NCI-H1417 treated with DMSO at 0.1 percent for 48 hours (cell line): ENCODE data around the gene MAGEA1.
"Not testable (repeated sequence)": the region's sequence is repeated elsewhere in the genome, so short reads cannot be mapped to it uniquely, and the experiment has no call there.

Experiments
- DNase-seq: peaks from one replicate; lab custom pipeline; 2025; lab: John Stamatoyannopoulos, UW

The MAGEA1 gene

DNA sequence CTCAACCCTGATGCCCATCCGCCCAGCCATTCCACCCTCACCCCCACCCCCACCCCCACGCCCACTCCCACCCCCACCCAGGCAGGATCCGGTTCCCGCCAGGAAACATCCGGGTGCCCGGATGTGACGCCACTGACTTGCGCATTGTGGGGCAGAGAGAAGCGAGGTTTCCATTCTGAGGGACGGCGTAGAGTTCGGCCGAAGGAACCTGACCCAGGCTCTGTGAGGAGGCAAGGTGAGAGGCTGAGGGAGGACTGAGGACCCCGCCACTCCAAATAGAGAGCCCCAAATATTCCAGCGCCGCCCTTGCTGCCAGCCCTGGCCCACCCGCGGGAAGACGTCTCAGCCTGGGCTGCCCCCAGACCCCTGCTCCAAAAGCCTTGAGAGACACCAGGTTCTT lies at the start of gene MAGEA1:
TSS of gene MAGEA1 (plus strand) at position 154 of the 400 bp plus-strand sequence. CDS start 3,106 bp downstream, outside the sequence.
- no peak for DNase-seq

- DNase-seq: not testable (repeated sequence)
Observed at GRCh38 chrX:153132924-153133323, 46.2 kb upstream of the MAGEA1 start.

DNA sequence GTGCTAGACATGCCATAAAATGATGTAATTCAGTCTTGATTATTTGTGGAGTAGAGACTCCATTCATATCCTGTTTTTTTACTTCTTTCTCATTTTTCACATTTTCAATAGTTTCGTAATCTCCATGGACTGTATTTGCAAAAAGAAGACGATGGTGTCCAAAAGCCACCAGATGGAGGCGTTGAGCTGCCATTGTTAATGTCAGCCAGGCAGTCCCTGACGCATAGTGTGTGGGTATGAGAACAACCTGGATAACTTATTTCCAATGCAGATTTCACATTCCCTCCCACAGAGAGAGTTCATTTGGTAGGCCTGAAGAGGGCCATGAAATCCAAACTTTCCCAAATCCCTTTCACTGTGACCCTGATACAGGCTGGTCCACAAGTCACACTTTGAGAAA lies 40.0 kb upstream of the MAGEA1 start:
- DNase-seq: not testable (repeated sequence)

GRCh38 chrX:153146288-153146687 lies 32.8 kb upstream of the MAGEA1 start:
- not testable (repeated sequence) for DNase-seq

DNA sequence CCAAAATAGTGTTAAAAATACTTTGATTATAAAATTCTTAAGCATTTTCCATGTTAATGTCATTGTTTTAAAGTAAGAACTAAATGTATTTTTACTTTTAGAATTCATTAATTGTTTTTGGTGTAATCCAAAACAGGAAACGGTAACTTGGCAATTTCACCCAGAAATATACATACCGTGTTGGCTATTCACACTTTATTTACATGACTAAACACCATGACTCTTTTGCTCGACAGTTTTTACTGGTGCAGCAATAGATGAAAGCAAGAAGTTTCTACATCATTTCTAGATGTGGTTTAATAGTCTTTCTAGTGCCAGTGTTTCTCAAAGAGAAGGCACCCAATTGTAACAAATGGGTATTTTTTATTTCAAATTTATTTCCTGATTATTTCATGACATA lies 25.6 kb upstream of the MAGEA1 start:
- DNase-seq: no peak

GRCh38 chrX:153157450-153157849 lies 21.6 kb upstream of the MAGEA1 start:
- DNase-seq: no peak

GRCh38 chrX:153158319-153158718 lies 20.8 kb upstream of the MAGEA1 start:
- no peak for DNase-seq

DNA sequence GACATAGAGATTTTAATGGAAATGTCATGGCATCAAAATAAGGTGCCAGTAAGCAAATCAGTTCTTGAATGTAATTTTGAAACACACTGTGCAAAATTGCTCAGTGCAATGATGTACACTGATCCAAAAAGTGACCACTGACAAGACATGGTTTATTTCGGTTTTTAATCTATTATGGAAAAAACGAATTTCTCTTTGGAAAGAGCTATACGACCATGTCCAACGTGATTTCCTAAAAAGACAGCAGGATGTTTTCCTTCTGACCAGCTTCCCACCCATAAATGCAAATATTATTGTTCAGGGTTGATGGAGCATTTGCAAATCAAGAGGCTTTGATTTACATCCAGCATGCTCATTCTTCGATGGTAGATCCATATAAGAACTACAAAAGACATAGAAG lies 17.1 kb upstream of the MAGEA1 start:
- no peak for DNase-seq

GRCh38 chrX:153164733-153165132 lies 14.4 kb upstream of the MAGEA1 start:
- DNase-seq: no peak

DNA sequence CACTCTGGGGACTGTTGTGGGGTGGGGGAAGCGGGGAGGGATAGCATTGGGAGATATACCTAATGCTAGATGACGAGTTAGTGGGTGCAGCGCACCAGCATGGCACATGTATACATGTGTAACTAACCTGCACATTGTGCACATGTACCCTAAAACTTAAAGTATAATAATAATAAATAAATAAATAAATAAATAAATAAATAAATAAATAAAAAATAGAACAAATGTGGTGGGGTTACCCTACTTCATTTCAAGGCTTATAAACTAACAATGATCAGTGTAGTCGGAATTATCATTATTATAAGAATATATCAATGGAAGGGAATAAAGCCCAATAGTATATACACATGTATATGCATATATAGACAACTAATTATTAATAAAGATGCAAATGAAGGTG lies 10.7 kb upstream of the MAGEA1 start:
- not testable (repeated sequence) for DNase-seq

DNA sequence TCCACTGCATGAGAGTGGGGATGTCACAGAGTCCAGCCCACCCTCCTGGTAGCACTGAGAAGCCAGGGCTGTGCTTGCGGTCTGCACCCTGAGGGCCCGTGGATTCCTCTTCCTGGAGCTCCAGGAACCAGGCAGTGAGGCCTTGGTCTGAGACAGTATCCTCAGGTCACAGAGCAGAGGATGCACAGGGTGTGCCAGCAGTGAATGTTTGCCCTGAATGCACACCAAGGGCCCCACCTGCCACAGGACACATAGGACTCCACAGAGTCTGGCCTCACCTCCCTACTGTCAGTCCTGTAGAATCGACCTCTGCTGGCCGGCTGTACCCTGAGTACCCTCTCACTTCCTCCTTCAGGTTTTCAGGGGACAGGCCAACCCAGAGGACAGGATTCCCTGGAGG lies 2.7 kb downstream of the MAGEA1 start:
- DNase-seq: no peak

GRCh38 chrX:153184787-153185186 lies 5.7 kb downstream of the MAGEA1 start:
- no peak for DNase-seq

DNA sequence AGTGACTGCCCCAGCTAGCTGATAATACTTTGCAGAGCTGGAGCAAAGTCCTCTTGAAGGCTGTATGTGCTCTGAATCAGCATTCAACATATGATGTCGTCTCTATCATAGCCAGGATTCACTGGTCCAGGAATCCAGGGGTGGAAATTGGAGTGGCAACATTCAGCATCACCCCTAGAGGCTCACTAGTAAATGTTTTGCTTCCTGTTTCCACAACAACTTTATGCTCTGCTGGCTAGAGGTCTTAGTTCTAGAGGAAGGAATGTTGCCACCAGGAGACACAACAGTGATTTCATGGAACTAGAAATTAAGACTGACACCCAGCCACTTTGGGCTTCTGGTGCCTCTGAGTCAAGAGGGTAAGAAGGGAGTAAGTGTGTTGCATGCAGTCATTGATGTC lies 11.3 kb downstream of the MAGEA1 start:
- no peak for DNase-seq

GRCh38 chrX:153200462-153200861 lies 21.4 kb downstream of the MAGEA1 start:
- no peak for DNase-seq

- no peak for DNase-seq
Observed at GRCh38 chrX:153206425-153207046, 27.5 kb downstream of the MAGEA1 start.

GRCh38 chrX:153209347-153209746 lies 30.3 kb downstream of the MAGEA1 start:
- no peak for DNase-seq

DNA sequence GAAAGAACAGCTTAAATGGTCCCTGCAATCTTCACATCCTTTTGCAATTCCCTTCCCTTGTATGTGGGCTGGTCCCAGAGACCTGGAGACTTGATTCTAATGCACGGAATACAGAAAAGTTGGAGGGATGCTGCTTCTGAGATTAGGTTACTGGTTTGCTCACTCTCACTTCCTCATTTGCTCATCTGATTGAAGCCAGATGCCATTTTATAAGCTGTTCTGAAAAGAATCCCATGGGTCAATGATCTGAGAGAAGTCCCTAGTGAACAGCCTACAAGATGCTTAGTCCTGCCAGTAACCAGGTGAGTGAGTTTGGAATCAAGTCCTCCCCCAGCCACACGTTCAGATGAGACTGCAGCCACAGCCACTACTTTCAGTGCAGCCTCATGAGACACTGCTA lies 35.9 kb downstream of the MAGEA1 start:
- no peak for DNase-seq

- no peak for DNase-seq
Observed at GRCh38 chrX:153216926-153217325, 37.8 kb downstream of the MAGEA1 start.

DNA sequence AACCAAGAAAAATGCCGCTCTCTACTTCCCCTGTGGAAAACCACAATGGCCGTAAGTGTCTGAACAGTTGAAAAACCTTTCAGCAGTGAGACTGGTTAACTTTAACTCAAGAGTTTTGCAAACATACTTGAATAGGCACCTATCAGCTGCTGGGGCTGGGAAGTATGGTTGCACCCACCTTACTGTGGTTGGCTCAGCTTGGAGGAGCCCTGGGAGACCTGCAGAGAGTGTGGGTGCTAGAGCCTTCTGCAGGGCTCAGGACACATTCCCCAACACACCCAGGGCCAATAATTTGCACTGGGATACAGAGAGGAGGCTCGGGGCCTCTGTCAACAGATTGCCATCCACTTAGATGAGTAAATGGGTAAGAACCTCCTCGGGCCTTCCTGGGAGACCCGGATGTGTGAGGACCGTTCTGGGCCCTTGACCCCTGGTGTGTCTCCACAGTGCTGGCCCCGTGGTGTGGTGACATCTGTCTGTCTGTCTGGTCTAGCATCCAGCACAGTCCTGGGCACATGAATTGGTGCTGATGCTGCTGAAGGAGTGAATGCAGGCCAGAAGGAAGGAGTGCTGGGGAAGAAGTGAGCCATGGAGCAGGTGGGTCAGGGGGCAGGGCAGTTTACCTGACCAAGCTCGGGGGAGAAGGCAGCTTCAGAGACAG lies 46.5 kb downstream of the MAGEA1 start:
- DNase-seq: no peak

DNA sequence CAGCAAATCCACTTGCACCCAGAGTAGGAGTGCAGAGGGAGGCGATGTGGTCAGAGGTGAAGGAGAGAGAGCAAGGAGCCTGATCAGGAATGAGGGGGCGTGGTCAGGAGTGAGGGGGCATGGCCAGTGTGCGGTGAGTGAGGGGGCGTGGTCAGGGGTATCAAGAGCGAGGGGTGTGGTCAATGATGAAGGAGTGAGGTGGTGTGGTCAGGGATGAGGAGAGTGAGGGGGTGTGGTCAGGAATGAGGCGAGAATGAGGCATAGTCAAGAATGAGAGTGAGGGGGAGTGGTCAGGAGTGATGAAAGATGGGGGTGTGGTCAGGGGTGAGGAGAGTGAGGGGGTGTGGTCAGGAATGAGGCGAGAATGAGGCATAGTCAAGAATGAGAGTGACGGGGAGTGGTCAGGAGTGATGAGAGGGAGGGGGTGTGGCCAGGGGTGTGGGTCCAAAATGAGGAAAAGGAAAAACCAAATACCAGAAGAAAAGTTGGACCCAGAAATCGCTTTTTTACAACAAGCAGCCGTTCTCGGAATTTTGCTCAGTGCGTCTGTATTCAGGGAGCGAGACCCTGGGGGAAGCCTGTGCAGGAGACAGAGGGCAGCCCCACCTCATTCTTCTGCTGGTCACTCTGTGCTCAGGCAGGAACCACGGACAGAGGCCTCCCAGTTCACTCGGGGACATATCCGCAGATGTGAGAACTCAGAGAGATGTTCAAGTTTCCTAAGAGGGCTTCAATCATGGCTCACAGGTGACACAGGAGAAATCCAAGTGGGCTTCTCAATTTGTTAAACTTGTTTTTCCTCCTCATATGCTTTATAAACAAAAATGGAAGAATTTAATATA lies 47.5 kb downstream of the MAGEA1 start:
- no peak for DNase-seq
